ENCODE data around the gene EYA2.

- TF ChIP-seq CTCF (IDR thresholded peaks at IDR 0.05), result no peak
- TF ChIP-seq POLR2A (IDR thresholded peaks at IDR 0.05), result no peak
Observed at GRCh38 chr20:46916258-46916603, 21.6 kb downstream of the EYA2 start.
